ENCODE data around the gene EGLN1.

- TF ChIP-seq CTCF (IDR thresholded peaks at IDR 0.05 in 8 of 11, conservative IDR thresholded peaks at IDR 0.05 in 3 of 11) (no peak), POLR2A (IDR thresholded peaks at IDR 0.05) (no peak), POLR2AphosphoS5 (IDR thresholded peaks at IDR 0.05) (no peak)
These were observed 3.4 kb downstream of the EGLN1 start for GRCh38 chr1:231418741-231419107.

Measured in spleen (tissue), 7 donors.